Activated CD8-positive, alpha-beta memory T cell treated with anti-CD3 and anti-CD28 coated beads, Interleukin-2, amount 50 U/mL, for 48 hours (primary cell): ENCODE results near the gene PNPLA8.
"Not testable (repeated sequence)": the region's sequence is repeated elsewhere in the genome, so short reads cannot be mapped to it uniquely, and the experiment has no call there.

Source experiments
- DNase-seq: peaks from one replicate; pipeline ENCODE4 v3.0.0-alpha.2; 2020

PNPLA8 gene, protein sequence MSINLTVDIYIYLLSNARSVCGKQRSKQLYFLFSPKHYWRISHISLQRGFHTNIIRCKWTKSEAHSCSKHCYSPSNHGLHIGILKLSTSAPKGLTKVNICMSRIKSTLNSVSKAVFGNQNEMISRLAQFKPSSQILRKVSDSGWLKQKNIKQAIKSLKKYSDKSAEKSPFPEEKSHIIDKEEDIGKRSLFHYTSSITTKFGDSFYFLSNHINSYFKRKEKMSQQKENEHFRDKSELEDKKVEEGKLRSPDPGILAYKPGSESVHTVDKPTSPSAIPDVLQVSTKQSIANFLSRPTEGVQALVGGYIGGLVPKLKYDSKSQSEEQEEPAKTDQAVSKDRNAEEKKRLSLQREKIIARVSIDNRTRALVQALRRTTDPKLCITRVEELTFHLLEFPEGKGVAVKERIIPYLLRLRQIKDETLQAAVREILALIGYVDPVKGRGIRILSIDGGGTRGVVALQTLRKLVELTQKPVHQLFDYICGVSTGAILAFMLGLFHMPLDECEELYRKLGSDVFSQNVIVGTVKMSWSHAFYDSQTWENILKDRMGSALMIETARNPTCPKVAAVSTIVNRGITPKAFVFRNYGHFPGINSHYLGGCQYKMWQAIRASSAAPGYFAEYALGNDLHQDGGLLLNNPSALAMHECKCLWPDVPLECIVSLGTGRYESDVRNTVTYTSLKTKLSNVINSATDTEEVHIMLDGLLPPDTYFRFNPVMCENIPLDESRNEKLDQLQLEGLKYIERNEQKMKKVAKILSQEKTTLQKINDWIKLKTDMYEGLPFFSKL

GRCh38 chr7:108525985-108526767 lies at the start of gene PNPLA8:
PNPLA8 (minus strand) TSS chr7:108526135; CDS start chr7:108515491, 10,644 bp downstream.
- DNase-seq: peak; percentile 100

GRCh38 chr7:108575156-108575555 lies 49.2 kb upstream of the PNPLA8 start:
- DNase-seq: no peak

- no peak for DNase-seq
These were observed 46.5 kb upstream of the PNPLA8 start for GRCh38 chr7:108572480-108572879.

DNA sequence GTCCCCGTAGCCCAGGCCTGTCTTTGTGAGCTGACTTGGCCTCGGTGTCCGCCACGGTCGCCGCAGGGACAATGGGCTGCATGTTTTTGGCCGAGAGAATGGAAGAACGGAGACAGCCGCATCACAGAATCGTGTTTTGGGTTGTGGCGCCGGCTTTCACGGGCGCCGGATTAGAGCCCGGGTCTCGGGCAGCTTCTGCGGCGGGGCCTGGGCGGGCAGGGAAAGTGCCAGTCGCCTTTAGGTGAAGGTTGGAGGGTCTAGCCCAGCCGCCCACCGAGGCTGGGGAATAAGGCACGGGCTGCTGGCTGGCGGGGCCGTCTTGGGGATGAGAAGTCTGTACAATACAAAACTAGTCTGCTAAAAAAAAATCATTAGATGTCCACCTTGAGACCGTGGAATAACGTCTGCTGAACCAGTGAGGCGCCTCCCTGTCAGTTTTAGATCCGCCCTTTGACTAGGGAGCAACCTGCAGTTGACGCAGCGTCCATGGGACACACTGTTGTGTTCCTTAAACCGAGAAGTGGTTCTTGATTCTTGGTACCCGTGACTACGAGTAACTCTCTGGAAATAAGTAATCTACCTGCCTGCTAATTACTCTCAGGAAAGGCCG lies 44.3 kb upstream of the PNPLA8 start:
- DNase-seq: peak; percentile 71

- DNase-seq: peak; percentile 97
These were observed 43.6 kb upstream of the PNPLA8 start, which contains the start of the genes DNAJB9 and THAP5 for GRCh38 chr7:108569381-108570145. DNAJB9 (plus strand) TSS chr7:108569874; CDS start chr7:108571727, 1,853 bp downstream. THAP5 (minus strand) TSS chr7:108569706; CDS start chr7:108569569, 137 bp downstream.

DNA sequence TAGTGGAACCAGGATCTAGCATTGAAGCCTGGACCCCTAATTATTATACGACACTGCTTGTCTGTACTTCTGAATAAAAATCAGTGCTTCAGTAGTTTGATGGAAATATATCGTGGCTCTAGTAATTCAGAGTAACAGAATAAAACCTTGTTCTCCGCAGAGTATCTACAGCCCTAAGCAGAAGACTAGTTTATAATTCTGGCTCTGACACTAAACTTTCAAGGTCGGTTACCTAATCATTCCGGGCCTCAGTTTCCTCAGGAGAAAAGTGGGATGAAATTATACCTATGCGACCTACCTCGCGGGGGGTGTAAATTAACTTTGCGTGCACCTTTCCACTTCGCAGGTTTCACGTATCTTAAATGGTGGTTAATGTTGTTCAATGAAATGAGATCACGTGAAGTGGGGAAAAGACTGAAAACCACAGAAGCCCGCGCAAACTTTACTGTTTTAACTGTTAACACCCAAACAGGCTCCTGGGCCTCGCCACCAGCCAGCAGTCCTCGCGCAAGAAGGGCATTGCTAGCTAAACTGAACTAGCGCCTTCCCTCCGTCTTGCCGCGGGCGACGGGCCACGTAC lies 43.0 kb upstream of the PNPLA8 start:
- no peak for DNase-seq

DNA sequence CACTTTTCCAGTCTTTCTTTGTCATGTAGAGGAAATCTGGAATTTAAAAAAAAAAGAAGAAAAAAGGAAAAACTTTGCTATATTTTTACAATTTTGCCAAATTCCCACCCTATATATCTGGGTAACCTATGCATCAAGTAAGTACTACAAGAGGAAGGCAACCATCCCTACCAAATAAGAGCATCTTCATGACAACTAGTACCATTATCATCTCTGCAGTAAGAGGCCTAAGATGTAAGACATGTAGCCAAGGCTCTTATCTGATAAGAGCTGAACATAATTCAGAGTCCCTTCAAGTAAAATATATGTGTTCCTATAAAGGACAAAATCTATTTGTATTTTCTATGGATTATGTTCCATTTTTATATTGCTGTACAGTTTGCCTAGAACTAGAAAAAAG lies 40.1 kb upstream of the PNPLA8 start:
- DNase-seq: no peak

- DNase-seq: no peak
These were observed 35.2 kb upstream of the PNPLA8 start for GRCh38 chr7:108561047-108561619.

- DNase-seq: no peak
These were observed 33.3 kb upstream of the PNPLA8 start for GRCh38 chr7:108559253-108559652.

DNA sequence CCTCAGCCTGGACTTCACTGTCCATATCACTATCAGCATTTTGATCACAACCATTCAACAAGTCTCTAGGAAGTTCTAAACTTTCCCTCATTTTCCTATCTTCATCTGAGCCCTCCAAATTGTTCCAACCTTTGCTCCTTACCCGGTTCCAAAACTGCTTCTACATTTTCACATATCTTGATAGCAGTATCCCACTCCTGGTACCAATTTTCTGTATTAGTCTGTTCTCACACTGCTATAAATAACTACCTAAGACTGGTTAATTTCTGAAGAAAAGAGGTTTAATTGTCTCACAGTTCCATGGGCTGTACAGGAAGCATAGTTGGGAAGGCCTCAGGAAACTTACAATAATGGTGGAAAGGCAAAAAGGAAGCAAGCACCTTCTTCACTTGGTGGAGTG lies 31.7 kb upstream of the PNPLA8 start:
- no peak for DNase-seq

DNA sequence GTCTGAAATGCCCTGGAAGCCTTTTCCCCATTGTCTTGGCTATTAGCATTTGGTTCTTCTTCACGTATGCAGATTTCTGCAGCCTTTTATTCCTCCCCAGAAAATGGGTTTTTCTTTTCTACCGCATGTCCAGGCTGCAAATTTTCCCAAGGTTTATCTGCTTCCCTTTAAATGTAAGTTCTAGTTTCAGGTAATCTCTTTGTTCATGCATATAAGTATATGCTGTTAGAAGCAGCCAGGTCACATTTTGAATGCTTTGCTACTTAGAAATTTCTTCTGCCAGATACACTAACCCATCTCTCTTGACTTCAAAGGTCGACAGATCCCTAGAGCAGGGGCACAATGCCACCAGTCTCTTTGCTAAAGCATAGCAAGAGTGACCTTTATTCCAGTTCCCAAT lies 31.3 kb upstream of the PNPLA8 start:
- DNase-seq: no peak

DNA sequence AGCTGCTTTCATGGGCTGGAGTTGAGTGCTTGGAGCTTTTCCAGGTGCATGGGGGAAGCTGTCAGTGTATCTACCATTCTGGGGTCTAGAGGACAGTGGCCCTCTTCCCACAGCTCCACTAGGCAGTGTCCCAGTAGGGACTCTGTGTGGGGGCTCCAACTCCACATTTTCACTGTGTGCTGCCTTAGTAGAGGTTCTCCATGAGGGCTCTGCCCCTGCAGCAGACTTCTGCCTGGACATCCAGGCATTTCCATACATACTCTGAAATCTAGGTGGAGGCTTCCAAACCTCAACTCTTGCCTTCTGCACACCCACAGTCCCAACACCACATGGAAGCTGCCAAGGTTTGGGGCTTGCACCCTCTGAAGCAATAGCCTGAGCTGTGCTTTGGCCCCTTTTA lies 30.7 kb upstream of the PNPLA8 start:
- not testable (repeated sequence) for DNase-seq

DNA sequence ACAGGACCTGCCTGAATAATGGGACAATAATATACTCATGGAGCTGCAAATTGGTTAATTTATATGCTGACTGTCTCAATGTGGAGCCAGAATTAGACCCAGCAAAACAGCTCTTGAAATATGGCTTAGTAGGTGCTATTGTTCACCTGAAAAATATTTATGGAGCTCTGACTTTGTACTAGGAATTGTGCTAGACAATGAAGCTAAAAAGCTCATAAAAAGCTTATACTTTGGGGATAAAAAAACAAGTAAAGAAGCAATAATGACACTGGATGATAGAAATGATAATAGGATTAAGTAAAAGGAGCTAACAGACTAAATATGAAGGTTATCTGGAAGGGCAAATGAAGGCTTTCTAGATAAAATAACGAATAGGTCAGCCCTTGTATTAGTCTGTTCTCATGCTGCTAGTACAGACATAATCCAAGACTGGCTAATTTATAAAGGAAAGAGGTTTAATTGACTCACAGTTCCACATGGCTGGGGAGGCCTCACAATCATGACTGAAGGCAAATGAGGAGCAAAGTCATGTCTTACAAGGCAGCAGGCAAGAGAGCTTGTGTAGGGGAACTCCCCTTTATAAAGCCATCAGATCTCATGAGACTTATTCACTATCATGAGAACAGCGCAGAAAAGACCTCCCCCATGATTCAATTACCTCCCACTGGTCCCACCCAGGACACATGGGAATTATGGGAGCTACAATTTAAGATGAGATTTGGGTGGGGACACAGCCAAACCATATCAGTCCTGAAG lies 22.4 kb upstream of the PNPLA8 start:
- not testable (repeated sequence) for DNase-seq

- no peak for DNase-seq
These were observed 15.5 kb upstream of the PNPLA8 start for GRCh38 chr7:108541478-108541877.

DNA sequence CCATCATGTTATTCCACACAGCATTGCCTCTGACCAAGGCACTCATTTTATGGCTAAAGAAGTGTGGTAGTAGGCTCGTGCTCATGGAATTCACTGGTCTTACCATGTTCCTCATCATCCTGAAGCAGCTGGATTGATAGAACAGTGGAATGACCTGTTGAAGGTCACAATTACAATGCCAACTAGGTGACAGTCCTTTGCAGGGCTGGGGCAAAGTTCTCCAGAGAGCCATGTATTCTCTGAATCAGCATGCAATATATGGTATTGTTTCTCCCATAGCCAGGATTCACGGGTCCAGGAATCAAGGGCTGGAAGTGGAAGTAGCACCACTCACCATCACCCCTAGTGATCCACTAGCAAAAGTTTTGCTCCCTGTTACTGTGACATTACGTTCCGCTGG lies 12.8 kb upstream of the PNPLA8 start:
- not testable (repeated sequence) for DNase-seq

DNA sequence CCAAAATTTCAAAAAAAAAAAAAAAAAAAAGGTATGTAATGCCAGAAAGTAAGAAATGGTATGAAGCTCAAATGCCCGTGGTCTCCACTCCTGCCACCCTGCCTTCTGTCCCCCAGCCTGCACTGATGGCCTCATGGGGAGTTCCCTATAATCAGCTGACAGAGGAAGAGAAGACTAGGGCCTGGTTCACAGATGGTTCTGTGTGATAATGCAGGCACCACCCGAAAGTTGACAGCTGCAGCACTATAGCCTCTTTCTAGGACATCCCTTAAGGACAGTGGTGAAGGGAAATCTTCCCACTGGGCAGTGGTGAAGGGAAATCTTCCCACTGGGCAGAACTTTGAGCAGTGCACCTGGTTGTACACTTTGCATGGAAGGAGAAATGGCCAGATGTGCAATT lies 12.3 kb upstream of the PNPLA8 start:
- not testable (repeated sequence) for DNase-seq

- DNase-seq: no peak
These were observed 11.3 kb upstream of the PNPLA8 start for GRCh38 chr7:108537229-108537628.

- no peak for DNase-seq
These were observed 9.8 kb upstream of the PNPLA8 start for GRCh38 chr7:108535744-108536143.

DNA sequence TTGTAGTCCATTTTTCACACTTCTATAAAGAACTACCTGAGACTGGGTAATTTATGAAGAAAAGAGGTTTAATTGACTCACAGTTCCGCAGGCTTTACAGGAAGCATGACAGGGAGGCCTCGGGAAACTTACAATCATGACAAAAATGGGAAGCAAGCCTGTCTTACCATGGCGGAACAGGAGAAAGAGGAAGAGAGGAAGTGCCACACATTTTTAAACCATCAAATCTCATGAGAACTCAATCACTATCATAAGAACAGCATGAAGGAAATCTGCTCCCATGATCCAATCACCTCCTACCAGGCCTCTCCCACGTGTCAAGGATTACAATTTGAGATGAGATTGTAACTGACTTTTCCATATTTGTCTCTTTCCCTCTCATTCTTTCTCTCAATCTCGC lies 9.3 kb upstream of the PNPLA8 start:
- no peak for DNase-seq

DNA sequence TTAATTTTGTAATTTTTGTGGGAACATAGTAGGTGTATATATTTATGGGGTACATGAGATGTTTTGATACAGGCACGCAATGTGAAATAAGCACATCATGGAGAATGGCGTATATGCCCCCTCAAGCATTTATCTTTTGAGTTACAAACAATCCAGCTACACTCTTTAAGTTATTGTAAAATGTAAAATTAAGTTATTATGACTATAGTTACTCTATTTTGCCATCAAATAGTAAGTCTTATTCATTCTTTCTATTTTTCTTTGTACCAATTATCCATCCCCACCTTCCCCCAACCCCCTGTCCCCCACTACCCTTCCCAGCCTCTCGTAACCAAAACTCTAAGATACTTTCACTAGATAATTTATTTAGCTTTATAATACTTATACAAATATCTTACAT lies 7.8 kb upstream of the PNPLA8 start:
- DNase-seq: no peak
